ENCODE results near the gene PXN.
A peak's percentile ranks its signal among the peaks of the same experiment; 100 is the strongest.
"Not testable (repeated sequence)": the region's sequence is repeated elsewhere in the genome, so short reads cannot be mapped to it uniquely, and the experiment has no call there.

The PXN gene

DNA sequence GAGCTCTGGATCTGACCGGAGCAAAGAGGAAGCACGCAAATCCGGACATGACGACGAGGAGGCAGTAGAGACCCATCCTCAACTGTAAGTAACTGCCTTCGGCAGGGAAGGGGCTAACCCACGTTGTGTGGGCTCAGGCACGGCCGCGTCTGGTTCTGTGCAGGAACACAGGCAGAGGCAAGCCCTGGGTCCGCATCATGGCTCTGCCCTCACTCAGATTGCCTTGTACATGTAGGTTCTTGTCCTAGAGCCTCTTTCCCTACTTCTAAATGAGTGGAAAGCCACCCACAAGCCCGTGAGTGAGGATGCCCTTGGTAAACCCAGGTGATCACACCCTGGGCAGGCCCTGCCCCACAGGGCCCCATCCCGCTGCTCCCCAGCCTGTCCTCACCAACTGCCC is 55.7 kb downstream of the PXN start:
- DNase-seq (ENCODE audit: low spot score): no peak

DNA sequence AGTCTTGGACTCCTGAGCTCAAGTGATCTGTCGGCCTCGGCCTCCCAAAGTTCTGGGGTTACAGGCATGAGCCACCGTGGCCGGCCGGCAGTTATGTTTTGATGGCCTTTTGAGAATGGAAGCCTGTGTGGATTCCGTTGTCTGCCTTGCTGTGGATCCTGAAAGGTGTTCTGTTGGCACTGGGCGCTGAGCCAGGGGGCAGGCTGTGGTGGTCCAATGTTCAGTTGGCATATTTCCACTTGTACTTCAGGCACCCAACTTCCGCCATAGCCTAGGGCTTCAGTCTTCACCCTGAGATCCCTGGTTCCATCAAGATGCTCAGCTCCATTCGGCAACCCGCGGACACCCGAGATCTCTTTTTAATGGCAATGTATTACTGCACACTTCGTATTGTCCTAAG is 58.3 kb downstream of the PXN start:
- no peak for DNase-seq (ENCODE audit: low spot score)

DNA sequence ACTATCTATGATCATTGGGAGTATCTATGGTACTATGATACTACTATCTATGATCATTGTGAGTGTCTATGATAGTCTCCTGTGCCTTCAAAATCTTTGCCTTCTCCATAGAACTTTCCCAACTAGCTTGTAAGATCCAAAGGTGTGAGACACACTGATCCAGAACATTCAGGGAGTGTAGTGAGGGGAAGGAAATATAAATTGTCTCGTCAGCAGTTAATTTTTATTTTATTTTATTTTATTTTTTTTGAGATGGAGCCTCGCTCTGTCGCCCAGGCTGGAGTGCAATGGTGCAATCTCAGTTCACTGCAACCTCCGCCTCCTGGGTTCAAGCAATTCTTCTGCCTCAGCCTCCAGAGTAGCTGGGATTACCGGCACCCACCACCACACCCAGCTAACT is 58.7 kb downstream of the PXN start:
- not testable (repeated sequence) for DNase-seq (ENCODE audit: low spot score)

DNA sequence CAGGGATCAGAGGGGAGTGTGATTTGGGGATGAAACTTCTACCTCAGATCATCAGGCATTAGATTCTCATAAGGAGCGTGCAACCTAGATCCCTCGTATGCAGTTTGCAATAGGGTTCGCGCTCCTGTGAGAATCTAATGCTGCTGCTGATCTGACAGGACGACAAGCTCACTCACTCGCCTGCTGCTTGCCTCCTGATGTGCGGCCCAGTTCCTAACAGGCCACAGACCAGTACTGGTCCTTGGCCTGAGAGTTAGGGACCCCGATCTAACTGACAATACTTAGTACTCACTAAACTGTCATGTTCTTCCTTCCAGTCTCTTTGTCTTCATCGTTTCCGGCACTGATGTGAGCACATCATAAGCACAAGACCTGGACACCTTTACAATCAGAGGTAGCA is 59.3 kb downstream of the PXN start:
- no peak for DNase-seq (ENCODE audit: low spot score)

DNA sequence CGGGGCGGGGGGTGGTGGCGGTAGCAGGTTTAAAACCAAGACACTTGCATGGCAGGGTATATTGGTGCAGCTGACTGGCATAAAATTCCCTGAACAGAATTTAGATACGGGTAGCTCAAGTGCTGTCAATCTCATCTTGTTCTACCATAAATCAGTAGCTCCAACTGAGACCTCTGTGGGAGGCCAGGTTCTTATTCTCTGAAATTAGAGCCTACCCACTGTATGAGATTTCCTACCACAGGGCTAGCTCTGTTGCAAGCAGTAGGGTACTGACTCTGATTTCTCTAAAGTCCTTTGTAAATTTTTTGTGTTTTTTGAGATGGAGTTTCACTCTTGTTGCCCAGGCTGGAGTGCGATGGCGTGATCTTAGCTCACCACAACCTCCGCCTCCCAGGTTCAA is 61.4 kb downstream of the PXN start:
- no peak for DNase-seq (ENCODE audit: low spot score)

DNA sequence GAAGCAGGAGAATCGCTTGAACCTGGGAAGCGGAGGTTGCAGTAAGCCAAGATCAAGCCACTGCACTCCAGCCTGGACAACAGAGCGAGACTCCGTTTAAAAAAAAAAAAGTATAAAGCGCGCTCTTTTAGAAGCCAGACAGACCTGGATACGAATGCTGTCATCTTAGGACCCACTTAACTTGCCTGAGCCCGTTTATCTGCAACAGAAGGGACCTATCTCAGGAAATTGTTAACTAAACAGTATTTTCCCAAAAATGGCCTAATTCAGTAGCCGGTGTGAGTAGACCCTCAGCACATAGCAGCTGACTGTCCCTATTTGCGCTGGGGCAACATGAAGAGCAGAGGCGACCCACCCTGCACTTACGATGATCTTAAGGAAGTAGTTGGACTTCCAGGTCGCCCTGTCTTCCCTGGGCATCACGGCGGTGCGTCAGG is 65.1 kb downstream of the PXN start:
- DNase-seq (ENCODE audit: low spot score): no peak

DNA sequence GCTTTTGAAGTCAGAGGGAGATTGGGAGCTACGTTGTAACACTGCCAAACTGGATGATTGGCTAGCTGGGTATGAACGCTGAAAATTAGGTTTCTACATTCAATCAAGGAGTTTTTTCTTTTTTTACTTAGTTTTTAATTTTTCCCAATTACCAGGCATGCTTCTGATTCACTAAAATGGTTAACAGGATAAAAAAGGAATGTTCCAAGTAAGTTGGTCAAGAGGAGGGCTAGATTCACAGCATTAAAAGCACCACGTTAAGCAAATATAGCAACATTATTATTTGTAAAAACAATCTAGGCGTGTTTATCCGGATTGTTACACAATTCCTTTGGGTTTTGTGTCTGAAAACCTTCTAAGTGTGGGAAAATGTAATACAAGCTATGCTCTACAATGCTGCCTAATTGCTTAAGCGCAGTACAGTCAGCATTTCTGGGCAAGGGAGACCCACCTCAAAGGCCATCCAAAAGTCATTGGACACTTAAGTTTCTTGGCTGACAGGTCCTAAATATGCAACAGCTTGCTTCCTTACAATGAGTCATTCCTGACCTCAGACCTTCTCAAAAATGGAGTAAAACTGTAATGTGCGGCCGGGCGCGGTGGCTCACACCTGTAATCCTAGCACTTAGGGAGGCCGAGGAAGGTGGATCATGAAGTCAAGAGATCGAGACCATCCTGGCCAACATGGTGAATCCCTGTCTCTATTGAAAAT is 65.8 kb downstream of the PXN start:
- DNase-seq (ENCODE audit: low spot score): no peak

DNA sequence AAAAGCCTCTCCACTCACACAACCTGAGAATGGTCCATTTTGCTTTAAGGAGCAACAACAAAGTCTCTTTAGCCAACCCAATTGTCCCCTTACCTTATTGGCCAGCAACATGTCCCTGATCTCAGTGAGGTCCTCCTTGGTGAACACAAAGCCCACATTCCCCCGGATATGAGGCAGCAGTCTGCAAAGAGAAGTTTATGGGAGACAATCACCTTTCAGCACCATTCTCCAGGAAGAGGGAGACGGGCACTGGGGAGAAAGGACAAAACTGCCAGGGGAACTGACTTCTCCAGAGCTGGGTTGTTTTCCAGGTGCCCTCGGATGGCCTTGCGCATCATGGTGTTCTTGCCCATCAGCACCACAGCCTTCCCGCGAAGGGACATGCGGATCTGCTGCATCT is 66.5 kb downstream of the PXN start:
- DNase-seq (ENCODE audit: low spot score): no peak

DNA sequence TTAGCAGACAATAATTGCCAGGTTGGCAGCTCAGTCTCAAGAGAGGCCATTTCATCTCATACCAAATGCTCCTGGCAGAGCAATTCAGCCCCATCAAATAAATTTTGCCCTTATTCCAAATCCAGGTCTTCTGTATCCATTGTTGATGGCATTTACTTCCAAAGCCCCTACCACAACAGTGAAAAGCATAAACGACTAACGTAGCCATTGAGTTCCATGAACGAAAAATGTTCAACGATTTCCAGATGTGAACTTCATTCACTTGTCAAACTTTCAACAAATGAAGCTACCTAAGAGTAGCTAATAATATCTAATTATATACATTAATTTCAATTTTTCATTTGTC is 68.0 kb downstream of the PXN start:
- DNase-seq (ENCODE audit: low spot score): no peak

DNA sequence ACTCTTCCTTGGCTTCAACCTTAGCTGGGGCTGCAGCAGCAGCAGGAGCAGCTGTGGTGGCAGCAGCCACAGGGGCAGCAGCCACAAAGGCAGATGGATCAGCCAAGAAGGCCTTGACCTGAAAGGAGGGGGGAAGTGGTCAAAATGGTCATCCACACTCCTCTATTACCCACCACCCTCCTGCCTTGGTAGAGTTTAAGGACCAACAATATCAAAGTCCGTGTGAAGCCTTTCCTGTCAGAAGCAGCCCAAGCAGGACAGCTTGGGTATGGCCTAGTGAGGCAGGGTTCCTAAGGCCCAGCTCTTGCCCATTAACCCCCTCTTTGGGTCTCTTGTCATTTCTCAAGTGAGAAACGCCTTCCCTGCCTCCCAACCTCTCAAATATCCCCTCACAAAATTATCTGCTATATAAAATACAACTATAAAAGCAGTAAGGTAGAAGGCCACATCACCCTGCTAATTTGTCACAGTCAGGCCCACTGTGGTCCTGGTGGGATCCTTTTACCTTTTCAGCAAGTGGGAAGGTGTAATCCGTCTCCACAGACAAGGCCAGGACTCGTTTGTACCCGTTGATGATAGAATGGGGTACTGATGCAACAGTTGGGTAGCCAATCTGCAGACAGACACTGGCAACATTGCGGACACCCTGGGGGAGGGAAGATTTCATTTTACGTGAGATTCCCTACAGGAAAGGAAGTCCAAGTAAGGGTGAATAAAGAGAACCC is 68.6 kb downstream of the PXN start:
- DNase-seq (ENCODE audit: low spot score): not testable (repeated sequence)

DNA sequence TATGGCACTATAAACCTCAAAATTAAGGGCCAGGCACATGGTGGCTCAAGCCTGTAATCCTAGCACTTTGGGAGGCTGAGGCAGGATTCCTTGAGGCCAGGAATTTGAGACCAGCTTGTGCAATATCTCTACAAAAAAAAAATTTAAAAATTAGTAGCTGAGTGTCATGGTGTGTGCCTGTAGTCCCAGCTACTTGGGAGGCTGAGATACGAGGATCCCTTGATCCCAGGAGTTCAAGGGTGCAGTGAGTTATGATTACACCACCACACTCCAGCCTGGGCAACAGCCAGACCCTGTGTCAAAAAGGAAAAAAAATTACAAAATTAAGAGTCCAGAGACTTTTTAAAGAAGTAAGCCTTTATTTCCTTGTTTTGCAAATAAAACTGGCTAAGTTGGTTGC is 69.2 kb downstream of the PXN start:
- DNase-seq (ENCODE audit: low spot score): no peak

DNA sequence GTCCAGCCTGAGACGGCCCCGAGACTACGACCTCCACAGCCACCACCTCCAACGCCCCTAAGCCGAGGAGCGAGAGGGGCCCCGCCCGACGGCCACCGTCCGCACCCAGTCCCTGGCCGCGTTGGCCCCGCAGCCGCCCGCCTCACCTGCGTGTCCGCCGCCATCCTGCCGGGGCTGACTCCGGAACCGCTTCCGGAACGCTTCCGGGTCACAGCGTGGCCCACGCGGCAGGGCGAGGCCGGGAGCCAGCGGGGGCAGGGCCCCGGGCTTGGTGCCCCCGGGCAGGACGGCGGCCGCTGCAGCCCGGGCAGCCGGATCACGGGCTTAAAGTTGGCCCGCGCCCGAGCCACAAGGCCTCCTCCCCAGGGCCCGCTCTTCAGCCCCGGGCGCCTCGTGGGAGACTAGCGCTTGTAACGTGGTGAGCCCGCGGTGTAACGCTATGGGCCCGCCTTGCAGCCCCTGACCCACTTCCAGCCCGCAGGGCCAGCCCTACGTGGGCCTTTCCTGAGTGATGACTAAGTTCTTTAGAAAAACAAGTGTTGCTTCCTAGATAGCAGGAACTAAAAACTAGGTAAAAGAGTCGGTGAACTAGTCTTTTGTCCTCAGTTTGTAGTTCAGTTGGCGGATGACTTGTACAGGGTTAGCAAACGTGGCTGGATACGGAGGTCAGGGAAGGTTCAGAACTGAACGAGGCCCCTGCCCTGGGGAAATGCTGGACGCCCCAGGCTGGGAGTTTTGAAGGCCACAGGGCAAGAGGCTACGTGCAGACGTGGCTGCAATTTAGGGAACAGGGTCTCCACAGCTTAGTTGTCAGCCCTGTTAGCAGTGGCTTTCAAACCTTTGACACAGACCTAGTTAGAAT is 70.8 kb downstream of the PXN start, which contains the start of gene GCN1:
Gene GCN1 (minus strand): TSS at position 182 of the 862 bp plus-strand sequence. CDS start 18 bp downstream, at position 164.
- DNase-seq (ENCODE audit: low spot score): peak; percentile 69

DNA sequence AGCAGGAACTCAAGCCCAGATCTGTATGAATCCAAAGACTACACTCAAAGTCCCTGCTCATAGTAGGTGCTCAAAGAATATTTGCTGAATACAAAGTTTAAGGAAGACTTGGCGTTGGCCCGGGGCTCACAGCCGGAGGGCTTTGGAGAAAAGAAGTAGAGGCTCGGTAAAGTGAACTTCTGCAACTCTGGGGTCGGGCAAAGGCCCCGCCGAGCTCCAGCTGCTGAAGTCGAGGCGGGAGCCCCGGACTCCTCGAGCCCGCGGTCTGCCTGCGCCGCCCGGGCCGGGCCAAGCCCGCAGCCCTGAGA is 71.3 kb downstream of the PXN start:
- DNase-seq (ENCODE audit: low spot score): no peak

DNA sequence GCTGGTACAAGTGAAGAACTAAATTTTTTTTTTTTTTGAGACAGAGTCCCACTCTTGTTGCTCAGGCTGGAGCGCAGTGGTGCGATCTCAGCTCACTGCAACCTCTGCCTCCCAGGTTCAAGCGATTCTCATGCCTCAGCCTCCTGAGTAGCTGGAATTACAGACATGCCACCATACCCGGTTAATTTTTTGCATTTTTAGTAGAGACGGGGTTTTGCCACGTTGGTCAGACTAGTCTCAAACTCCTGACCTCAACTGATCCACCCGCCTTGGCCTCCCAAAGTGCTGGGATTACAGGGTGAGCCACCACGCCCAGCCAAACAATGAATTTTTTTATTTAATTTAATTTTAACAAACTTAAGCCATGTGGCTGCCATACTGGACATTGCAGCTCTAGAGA is 72.2 kb downstream of the PXN start:
- not testable (repeated sequence) for DNase-seq (ENCODE audit: low spot score)

DNA sequence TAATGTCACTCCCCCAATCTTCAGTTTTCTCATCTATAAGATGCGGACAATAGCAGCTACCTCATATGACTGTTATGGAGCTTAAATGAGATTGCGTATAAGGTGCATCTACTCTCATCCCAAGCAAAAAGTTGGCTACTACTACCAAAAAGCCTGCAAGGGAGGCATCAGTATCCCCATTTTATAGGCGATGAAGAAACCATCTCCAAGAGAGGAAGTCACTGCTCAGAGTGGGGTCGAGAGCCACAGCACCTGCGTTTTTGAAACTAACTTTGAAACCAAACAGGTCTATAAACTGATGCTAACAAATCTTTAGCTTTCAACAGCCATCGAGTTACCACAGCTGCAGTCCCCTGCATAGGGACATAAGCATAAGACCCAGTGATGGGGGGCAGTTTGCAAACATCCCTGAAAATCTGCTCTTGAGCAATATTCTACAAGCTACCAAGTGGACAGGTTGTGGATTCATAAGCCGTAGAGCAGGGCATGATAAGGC is 74.5 kb downstream of the PXN start:
- DNase-seq (ENCODE audit: low spot score): no peak

DNA sequence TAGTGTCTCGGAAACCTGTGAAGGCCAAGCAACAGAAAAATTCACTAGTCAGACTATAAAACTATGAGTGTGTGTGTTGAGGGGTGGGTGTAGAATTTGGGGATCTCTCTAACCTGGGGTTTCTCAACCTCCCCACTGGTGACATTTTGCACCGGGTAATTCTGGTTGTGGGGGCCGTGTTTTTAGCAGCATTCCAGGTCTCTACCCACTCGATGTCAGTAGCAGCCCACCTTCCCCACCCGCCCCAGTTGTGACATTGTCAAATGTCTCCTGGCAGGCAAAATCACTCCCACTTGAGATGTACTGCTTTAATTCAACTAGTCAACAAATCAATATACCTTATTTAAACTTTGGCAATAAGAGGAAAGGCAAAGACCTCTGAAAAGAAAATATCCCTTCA is 75.1 kb downstream of the PXN start:
- no peak for DNase-seq (ENCODE audit: low spot score)

DNA sequence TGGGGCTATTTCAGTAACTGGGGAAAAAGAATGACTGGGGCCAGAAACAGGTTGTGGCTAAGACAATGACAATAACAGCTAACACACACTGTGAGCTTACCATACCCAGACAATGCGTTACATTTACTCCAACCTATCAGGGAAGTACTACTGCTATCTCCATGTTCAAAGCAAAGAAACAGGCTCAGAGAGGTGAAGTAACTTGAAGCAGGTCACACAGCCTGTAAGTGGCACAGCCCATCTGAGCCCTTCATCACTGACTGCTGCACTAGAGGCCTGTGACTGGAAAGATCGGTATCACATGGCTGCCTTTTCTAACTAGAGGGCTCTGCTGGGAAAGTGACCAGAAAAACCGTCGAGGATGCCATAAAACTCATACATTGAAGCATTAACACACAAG is 78.9 kb downstream of the PXN start:
- no peak for DNase-seq (ENCODE audit: low spot score)

DNA sequence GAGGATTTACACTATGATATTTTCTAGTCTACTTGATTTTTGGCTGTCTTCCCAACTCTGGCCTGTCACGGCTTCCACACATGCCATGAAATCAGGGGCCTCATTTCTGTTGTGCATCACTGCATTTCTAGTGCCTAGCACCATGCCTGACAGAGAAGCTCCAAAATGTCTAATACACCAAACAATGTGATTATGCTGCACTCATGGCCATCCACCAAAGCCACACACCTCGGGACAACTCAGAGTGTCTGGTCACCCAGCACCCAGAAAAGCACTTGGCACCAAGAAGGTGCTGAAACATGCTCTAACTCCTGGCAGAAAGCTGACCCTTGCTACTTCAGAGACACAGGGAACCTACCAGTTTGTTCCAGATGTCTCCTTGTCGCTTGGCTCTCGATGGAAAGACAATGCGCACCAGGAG is 82.3 kb downstream of the PXN start:
- DNase-seq (ENCODE audit: low spot score): no peak

DNA sequence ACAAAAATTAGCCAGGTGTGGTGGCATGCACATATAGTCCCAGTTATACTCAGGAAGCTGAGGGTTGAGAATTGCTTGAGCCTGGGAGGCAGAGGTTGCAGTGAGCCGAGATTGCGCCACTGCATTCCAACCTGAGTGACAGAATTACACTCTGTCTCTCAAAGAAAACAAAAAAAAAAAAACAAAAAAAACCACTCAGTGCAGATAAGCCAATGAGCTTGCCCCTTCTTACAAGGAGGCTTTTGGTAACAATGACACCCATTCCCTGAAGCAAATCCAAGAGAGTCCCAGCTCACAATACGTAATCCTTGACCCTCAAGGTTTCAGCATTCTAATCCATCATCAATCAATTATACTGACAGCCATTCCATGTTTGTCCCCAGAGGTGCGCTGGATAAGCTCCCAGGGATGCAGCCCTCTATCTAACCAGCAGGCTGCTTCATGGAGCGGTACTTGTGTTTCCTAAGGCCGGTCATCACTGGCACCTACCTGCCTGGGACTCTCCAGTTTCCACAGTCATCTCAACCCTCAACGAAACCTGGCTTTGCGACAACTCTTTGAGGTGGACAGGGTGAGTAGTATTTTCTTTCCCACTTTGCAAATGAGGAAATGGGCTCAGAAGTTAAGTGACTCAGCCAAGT is 83.4 kb downstream of the PXN start:
- peak; percentile 45 for DNase-seq (ENCODE audit: low spot score)

DNA sequence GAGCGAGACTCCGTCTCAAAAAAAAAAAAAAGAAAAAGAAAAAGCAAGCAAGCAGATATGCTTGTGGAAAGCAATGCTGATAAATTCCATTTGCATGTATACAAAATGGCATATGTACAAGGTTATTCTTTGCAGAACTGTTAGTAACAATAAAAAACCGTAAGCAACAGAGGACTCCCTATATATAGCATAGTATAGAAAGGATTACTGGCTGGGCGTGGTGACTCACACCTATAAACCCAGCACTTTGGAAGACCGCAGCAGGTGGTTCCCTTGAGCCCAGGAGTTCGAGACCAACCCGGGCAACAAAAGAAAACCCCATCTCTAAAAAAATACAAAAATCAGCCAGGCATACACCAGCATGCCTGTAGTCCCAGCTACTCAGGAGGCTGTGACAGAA is 84.6 kb downstream of the PXN start:
- no peak for DNase-seq (ENCODE audit: low spot score)

DNA sequence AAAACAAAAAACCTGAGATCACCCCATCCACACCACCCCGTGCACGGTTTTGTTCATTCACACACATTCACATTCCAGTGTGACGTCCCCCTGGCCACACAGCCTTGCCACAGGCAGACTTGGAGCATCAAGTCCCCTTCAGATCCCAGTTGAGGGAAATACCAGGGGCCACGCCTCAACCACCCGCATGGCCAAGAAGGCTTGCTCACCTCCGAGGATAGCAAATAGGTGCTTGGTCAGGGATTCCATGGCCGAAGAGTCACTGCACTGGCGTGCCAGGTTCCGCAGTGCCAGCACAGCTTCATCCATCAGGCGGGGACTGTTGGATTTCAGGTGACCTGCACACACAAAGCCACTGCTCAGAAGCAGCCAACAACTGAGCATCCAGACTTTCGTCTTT is 90.0 kb downstream of the PXN start:
- DNase-seq (ENCODE audit: low spot score): no peak

DNA sequence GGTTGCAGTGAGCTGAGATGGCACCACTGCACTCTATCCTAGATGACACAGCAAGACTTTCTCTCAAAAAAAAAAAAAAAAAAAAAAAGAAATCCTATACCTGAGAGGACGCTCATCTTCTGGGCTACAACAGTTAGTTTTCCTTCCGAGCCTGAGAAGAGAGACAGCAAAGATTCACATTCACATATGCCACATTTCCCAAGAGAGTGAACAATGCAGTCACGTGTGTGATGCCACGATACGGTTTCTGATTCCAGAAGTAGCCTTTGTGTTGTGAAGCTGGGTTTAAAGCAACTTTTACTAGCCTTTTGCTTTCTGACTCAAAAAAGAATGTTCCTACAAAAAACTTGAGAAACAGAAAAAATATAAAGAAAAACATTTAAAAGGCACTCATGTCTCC is 90.5 kb downstream of the PXN start:
- DNase-seq (ENCODE audit: low spot score): no peak

Data from HuH-7.5 (cell line).